Measurements from ENCODE around the gene B4GAT1. TPM values are rescaled to one million over a fixed set of nuclear protein-coding genes. Genes with fewer than 3 reads are reported as not detected.

B4GAT1 gene
- total and polyA plus RNA-seq, 9 of the 15 experiments (the other 6 are each of a cell fraction or from before 2014, with no cell fraction given): 0.86 to 9.5 (median 3.8) TPM

- TF ChIP-seq NR0B1 (IDR thresholded peaks at IDR 0.05; ENCODE audit: partially characterized antibody) (no peak), YBX1 (IDR thresholded peaks at IDR 0.05) (no peak), KAT2B (IDR thresholded peaks at IDR 0.05; ENCODE audit: low read depth, low read length) (no peak), REST (IDR thresholded peaks at IDR 0.05; ENCODE audit: borderline replicate concordance) (peak; percentile 65), REST (CRISPR knock-in tag; IDR thresholded peaks at IDR 0.05; ENCODE audit: low read depth) (peak; percentile 73), TGIF2 (CRISPR knock-in tag; IDR thresholded peaks at IDR 0.05) (no peak), KLF1 (tag; IDR thresholded peaks at IDR 0.05) (no peak), NRF1 (conservative IDR thresholded peaks at IDR 0.05 in 1 of 2, IDR thresholded peaks at IDR 0.05 in 1 of 2) (peak in 1 of 2 experiments; percentile 16; a peak in 1 of 4 replicates), SOX6 (IDR thresholded peaks at IDR 0.05) (no peak), SRF (CRISPR knock-in tag; IDR thresholded peaks at IDR 0.05) (no peak), GTF2F1 (IDR thresholded peaks at IDR 0.05; ENCODE audit: low read depth, low read length) (no peak)
- TF ChIP-seq, protein P1, sequence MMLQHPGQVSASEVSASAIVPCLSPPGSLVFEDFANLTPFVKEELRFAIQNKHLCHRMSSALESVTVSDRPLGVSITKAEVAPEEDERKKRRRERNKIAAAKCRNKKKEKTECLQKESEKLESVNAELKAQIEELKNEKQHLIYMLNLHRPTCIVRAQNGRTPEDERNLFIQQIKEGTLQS (IDR thresholded peaks at IDR 0.05): peak; percentile 81
- TF ChIP-seq, protein P1 (CRISPR knock-in tag; conservative IDR thresholded peaks at IDR 0.05): no peak
- TF ChIP-seq, protein P2, sequence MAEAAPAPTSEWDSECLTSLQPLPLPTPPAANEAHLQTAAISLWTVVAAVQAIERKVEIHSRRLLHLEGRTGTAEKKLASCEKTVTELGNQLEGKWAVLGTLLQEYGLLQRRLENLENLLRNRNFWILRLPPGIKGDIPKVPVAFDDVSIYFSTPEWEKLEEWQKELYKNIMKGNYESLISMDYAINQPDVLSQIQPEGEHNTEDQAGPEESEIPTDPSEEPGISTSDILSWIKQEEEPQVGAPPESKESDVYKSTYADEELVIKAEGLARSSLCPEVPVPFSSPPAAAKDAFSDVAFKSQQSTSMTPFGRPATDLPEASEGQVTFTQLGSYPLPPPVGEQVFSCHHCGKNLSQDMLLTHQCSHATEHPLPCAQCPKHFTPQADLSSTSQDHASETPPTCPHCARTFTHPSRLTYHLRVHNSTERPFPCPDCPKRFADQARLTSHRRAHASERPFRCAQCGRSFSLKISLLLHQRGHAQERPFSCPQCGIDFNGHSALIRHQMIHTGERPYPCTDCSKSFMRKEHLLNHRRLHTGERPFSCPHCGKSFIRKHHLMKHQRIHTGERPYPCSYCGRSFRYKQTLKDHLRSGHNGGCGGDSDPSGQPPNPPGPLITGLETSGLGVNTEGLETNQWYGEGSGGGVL (CRISPR knock-in tag; IDR thresholded peaks at IDR 0.05): no peak
These were observed 11.0 kb downstream of the B4GAT1 start, which contains the start of gene RIN1 (continued) for GRCh38 chr11:66336234-66337102.
